HCT116 (cell line): ENCODE results near the gene DISP2. TPM values are rescaled to one million over a fixed set of nuclear protein-coding genes. Genes with fewer than 3 reads are reported as not detected.

Experiments
- ATAC-seq: fragments of 200-7000 bp; cut with Tn5 transposase; 2 replicates; pipeline ENCODE4 v1.9.1; 2020; ENCODE audit warnings: mild to moderate bottlenecking, moderate library complexity
- BruUV-seq: library from RNA; stranded (reverse); fragments of 400-500 nt; replicated peaks from 2 replicates; lab custom pipeline; 2021; lab: Mats Ljungman, UMichigan
- CTCF ChIA-PET: fragments of 300-600 bp; sonication (Branson Sonifier 250); formaldehyde crosslinking; loops from one replicate; lab custom pipeline; 2021; ENCODE audit warnings: antibody characterized with exemption; lab: Charles Lee
- POLR2A ChIA-PET: fragments of 300-600, 350-600 bp; sonication (Branson Sonifier 250); formaldehyde crosslinking; loops from one replicate; lab custom pipeline; 2021; ENCODE audit warnings: antibody characterized with exemption; lab: Charles Lee
- RAD21 ChIA-PET, 2 experiments: fragments of 300-600 bp; sonication (Branson Sonifier 250); formaldehyde crosslinking; loops; one replicate each; lab custom pipeline; 2023; ENCODE audit warnings: low total read pairs in 2 of 2; ENCODE audit not compliant: uncharacterized antibody in 2 of 2, unreplicated experiment in 2 of 2, low non-redundant PET in 1 of 2; lab: Charles Lee
- DNase-seq: peaks from one replicate; pipeline ENCODE4 v3.0.0-alpha.2; 2010; ENCODE audit warnings: low read depth, low spot score
- H2AFZ ChIP-seq: fragments of 200-600 bp; shearing (Covaris generic), sonication (generic); 2 replicates; pipeline ENCODE4 v1.6.1; 2017; ENCODE audit warnings: low read depth, mixed run types, mixed read lengths, antibody characterized with exemption, low read length; ENCODE audit not compliant: poor library complexity, severe bottlenecking
- H3K27ac ChIP-seq: 2 replicates; pipeline ENCODE4 v1.5.1; 2012; ENCODE audit warnings: low read depth, low read length
- H3K27me3 ChIP-seq: fragments of 200-600 bp; sonication (generic); 2 replicates; pipeline ENCODE4 v1.6.1; 2016; ENCODE audit warnings: mixed run types, low read length, mixed read lengths; ENCODE audit not compliant: insufficient read depth
- H3K36me3 ChIP-seq, 2 experiments: fragments of 200-500 bp in 1 of 2; fragments of 200-600 bp in 1 of 2; sonication (Bioruptor generic) in 1 of 2; sonication (generic) in 1 of 2; 2 replicates each; pipeline versions ENCODE4 v1.5.1 to v1.6.1; 2014 to 2016; ENCODE audit warnings: low read length in 2 of 2, inconsistent platforms in 1 of 2, mixed read lengths in 1 of 2, mixed run types in 1 of 2; ENCODE audit not compliant: insufficient read depth in 2 of 2, control insufficient read depth in 1 of 2
- H3K4me1 ChIP-seq, 2 experiments: fragments of 200-600 bp in 1 of 2; sonication (generic) in 1 of 2; 2 replicates each; pipeline versions ENCODE4 v1.5.1 to v1.6.1; 2012 to 2017; ENCODE audit warnings: low read length in 2 of 2, inconsistent platforms in 1 of 2, mild to moderate bottlenecking in 1 of 2, mixed read lengths in 1 of 2, mixed run types in 1 of 2, moderate library complexity in 1 of 2; ENCODE audit not compliant: insufficient read depth in 2 of 2, control insufficient read depth in 1 of 2
- H3K4me2 ChIP-seq: fragments of 200-600 bp; sonication (generic); 2 replicates; pipeline ENCODE4 v1.6.1; 2017; ENCODE audit warnings: mixed run types, low read length, mixed read lengths
- H3K4me3 ChIP-seq, 2 experiments: fragments of 200-600 bp in 1 of 2; sonication (generic) in 1 of 2; replicated peaks in 1 of 2; 2 replicates each; pipeline ENCODE4 v1.5.1; 2011 to 2016; ENCODE audit warnings: low read length in 2 of 2, control low read depth in 1 of 2, low read depth in 1 of 2, mild to moderate bottlenecking in 1 of 2, mixed read lengths in 1 of 2, mixed run types in 1 of 2
- H3K79me2 ChIP-seq: fragments of 200-600 bp; sonication (generic); 2 replicates; pipeline ENCODE4 v1.6.1; 2017; ENCODE audit warnings: mild to moderate bottlenecking, mixed run types, low read length, moderate library complexity, mixed read lengths; ENCODE audit not compliant: insufficient read depth
- H3K9ac ChIP-seq: fragments of 200-600 bp; sonication (generic); 2 replicates; pipeline ENCODE4 v1.6.1; 2016; ENCODE audit warnings: low read length, mixed read lengths
- H3K9me2 ChIP-seq: fragments of 200-600 bp; sonication (generic), shearing (Covaris generic); 2 replicates; pipeline ENCODE4 v1.6.1; 2017; ENCODE audit warnings: mixed run types, mild to moderate bottlenecking, moderate library complexity; ENCODE audit not compliant: insufficient read depth
- H3K9me3 ChIP-seq, 2 experiments: fragments of 200-500 bp in 1 of 2; fragments of 200-600 bp in 1 of 2; sonication (Bioruptor generic) in 1 of 2; sonication (generic) in 1 of 2; 2 replicates each; pipeline ENCODE4 v1.6.1; 2014 to 2017; ENCODE audit warnings: low read length in 2 of 2, mixed read lengths in 2 of 2, inconsistent platforms in 1 of 2, low read depth in 1 of 2, mild to moderate bottlenecking in 1 of 2, mixed run types in 1 of 2, moderate library complexity in 1 of 2; ENCODE audit not compliant: control insufficient read depth in 1 of 2, insufficient read depth in 1 of 2
- H4K20me1 ChIP-seq: fragments of 200-600 bp; sonication (generic), shearing (Covaris generic); 2 replicates; pipeline ENCODE4 v1.6.1; 2017; ENCODE audit warnings: mixed run types, mild to moderate bottlenecking, moderate library complexity; ENCODE audit not compliant: insufficient read depth
- CBX3 ChIP-seq: IDR thresholded peaks from 2 replicates; pipeline ENCODE4 v1.6.1; 2012; ENCODE audit warnings: low read depth
- ELF1 ChIP-seq: IDR thresholded peaks from 2 replicates; pipeline ENCODE4 v1.6.1; 2012; ENCODE audit warnings: low read depth, borderline replicate concordance
- FOSL1 ChIP-seq: IDR thresholded peaks from 2 replicates; pipeline ENCODE4 v1.6.1; 2012; ENCODE audit warnings: low read depth
- JUND ChIP-seq: IDR thresholded peaks from 2 replicates; pipeline ENCODE4 v1.6.1; 2012
- MAX ChIP-seq: IDR thresholded peaks from 2 replicates; pipeline ENCODE4 v1.6.1; 2012
- POLR2A ChIP-seq: IDR thresholded peaks from 2 replicates; pipeline ENCODE4 v1.7.0; 2011; ENCODE audit warnings: borderline replicate concordance; ENCODE audit not compliant: insufficient read depth, insufficient read length; ENCODE audit errors: extremely low read depth
- RAD21 ChIP-seq: IDR thresholded peaks from 2 replicates; pipeline ENCODE4 v1.6.1; 2012; ENCODE audit warnings: low read depth, mild to moderate bottlenecking
- SIN3A ChIP-seq: IDR thresholded peaks from 2 replicates; pipeline ENCODE4 v1.6.1; 2012; ENCODE audit warnings: low read depth
- SRF ChIP-seq: IDR thresholded peaks from 2 replicates; pipeline ENCODE4 v1.6.1; 2012; ENCODE audit warnings: low read depth
- TCF7L2 ChIP-seq: IDR thresholded peaks from 2 replicates; pipeline ENCODE4 v1.7.0; 2011; ENCODE audit warnings: borderline replicate concordance, inconsistent platforms; ENCODE audit not compliant: insufficient read depth, insufficient read length; ENCODE audit errors: extremely low read depth
- ZFX ChIP-seq: fragments of 450-650 bp; IDR thresholded peaks from 2 replicates; pipeline ENCODE4 v1.6.1; 2017
- ZNF274 ChIP-seq: fragments of 200-500 bp; sonication (Bioruptor generic); IDR thresholded peaks from 2 replicates; pipeline ENCODE4 v1.6.1; 2014; ENCODE audit warnings: mild to moderate bottlenecking, low read depth, low read length, inconsistent platforms
- intact Hi-C: fragments of 100-400 bp; cut with micrococcal nuclease; formaldehyde crosslinking; loops from 2 replicates; pipeline ENCODE4 v1.10.0; 2022
- total RNA-seq: library from RNA; stranded (reverse); gene quantifications from one replicate; pipeline ENCODE4 v1.2.1, GENCODE V29; 2021; ENCODE audit not compliant: unreplicated experiment
- TF ChIP-seq, protein P1 (sequence below), 3 experiments: fragments of 200-600 bp in 1 of 3; sonication (generic) in 1 of 3; IDR thresholded peaks in 2 of 3; conservative IDR thresholded peaks in 1 of 3; 2 replicates each; pipeline ENCODE4 v1.5.1; 2012 to 2017; ENCODE audit warnings: low read depth in 2 of 3, low read length in 2 of 3, antibody characterized with exemption in 1 of 3, borderline replicate concordance in 1 of 3, control low read depth in 1 of 3, mild to moderate bottlenecking in 1 of 3, mixed read lengths in 1 of 3, mixed run types in 1 of 3, moderate library complexity in 1 of 3; ENCODE audit not compliant: insufficient read depth in 1 of 3
- TF ChIP-seq, protein P2 (sequence below): IDR thresholded peaks from 2 replicates; pipeline ENCODE4 v1.6.1; 2011; ENCODE audit warnings: mild to moderate bottlenecking, low read length, moderate library complexity; ENCODE audit not compliant: insufficient replicate concordance; ENCODE audit errors: extremely low read depth

The DISP2 gene
- total RNA-seq, 1 experiment from 2014 or later, result 3.3 TPM

- H3K36me3 ChIP-seq, result no peaks in the 10 kb centered on the region
- no peak for ATAC-seq
Observed at GRCh38 chr15:40325188-40325587, 32.8 kb upstream of the DISP2 start.

GRCh38 chr15:40325700-40326099, 32.3 kb upstream of the DISP2 start:
- RAD21 ChIA-PET, result no interaction called here
- TF ChIP-seq FOSL1 (no peak), TCF7L2 (no peak), POLR2A (no peak), ZNF274 (no peak), RAD21 (no peak), MAX (no peak), JUND (no peak)
- TF ChIP-seq, protein P1, sequence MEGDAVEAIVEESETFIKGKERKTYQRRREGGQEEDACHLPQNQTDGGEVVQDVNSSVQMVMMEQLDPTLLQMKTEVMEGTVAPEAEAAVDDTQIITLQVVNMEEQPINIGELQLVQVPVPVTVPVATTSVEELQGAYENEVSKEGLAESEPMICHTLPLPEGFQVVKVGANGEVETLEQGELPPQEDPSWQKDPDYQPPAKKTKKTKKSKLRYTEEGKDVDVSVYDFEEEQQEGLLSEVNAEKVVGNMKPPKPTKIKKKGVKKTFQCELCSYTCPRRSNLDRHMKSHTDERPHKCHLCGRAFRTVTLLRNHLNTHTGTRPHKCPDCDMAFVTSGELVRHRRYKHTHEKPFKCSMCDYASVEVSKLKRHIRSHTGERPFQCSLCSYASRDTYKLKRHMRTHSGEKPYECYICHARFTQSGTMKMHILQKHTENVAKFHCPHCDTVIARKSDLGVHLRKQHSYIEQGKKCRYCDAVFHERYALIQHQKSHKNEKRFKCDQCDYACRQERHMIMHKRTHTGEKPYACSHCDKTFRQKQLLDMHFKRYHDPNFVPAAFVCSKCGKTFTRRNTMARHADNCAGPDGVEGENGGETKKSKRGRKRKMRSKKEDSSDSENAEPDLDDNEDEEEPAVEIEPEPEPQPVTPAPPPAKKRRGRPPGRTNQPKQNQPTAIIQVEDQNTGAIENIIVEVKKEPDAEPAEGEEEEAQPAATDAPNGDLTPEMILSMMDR (IDR thresholded peaks at IDR 0.05 in 2 of 3, conservative IDR thresholded peaks at IDR 0.05 in 1 of 3; ENCODE audit: borderline replicate concordance in 1 of 3, insufficient read depth in 1 of 3, low read depth in 2 of 3, low read length in 2 of 3), result no peak
- TF ChIP-seq, protein P2, sequence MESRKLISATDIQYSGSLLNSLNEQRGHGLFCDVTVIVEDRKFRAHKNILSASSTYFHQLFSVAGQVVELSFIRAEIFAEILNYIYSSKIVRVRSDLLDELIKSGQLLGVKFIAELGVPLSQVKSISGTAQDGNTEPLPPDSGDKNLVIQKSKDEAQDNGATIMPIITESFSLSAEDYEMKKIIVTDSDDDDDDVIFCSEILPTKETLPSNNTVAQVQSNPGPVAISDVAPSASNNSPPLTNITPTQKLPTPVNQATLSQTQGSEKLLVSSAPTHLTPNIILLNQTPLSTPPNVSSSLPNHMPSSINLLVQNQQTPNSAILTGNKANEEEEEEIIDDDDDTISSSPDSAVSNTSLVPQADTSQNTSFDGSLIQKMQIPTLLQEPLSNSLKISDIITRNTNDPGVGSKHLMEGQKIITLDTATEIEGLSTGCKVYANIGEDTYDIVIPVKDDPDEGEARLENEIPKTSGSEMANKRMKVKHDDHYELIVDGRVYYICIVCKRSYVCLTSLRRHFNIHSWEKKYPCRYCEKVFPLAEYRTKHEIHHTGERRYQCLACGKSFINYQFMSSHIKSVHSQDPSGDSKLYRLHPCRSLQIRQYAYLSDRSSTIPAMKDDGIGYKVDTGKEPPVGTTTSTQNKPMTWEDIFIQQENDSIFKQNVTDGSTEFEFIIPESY, result no peak

More at GRCh38 chr15:40325188-40325587, 32.8 kb upstream of the DISP2 start:
- H3K27ac ChIP-seq, result no peak overlapping the region
- TF ChIP-seq SRF (no peak), CBX3 (no peak), ZFX (no peak), SIN3A (no peak), ELF1 (no peak), RAD21 (no peak)
- TF ChIP-seq, protein P2, result no peak
- no peak overlapping the region for H3K4me2 ChIP-seq
- peaks cover 4 to 18% of the 10 kb centered on the region in 2 experiments; a peak in 3 of 4 replicates for H3K4me1 ChIP-seq
- intact Hi-C loops, result no loop called here
- DNase-seq, result no peak
- H2AFZ ChIP-seq, result no peak overlapping the region
- H3K9me2 ChIP-seq, result no peaks in the 10 kb centered on the region
- no peaks in the 10 kb centered on the region for H3K79me2 ChIP-seq
- no peaks in the 10 kb centered on the region for H4K20me1 ChIP-seq
- no peaks in the 10 kb centered on the region for H3K9me3 ChIP-seq
- POLR2A ChIA-PET, result interaction anchor here (2.3 kb wide), 1 partner anchor 13 kb away, joined by 6 read pairs; no protein-coding TSS in a partner anchor
- H3K9ac ChIP-seq, result no peak overlapping the region
- BruUV-seq, result TSS peak; percentile 54
- CTCF ChIA-PET, result interaction anchor here (5.9 kb wide), 1 partner anchor 14 kb away, joined by 55 read pairs; the partner anchor contains the start of gene CCDC9B
- RAD21 ChIA-PET, result no interaction called here
- no peak overlapping the region for H3K4me3 ChIP-seq
- H3K27me3 ChIP-seq, result no peaks in the 10 kb centered on the region

More at GRCh38 chr15:40325700-40326099, 32.3 kb upstream of the DISP2 start:
- H3K27me3 ChIP-seq, result no peaks in the 10 kb centered on the region
- no peak overlapping the region for H3K4me2 ChIP-seq
- no peak overlapping the region for H3K27ac ChIP-seq
- H3K4me1 ChIP-seq, result peaks cover 4 to 18% of the 10 kb centered on the region in 2 experiments; a peak in 3 of 4 replicates
- ChIA-PET CTCF (interaction anchor here (1.3 to 5.9 kb wide), 2 partner anchors 13 to 17 kb away, joined by 3 to 55 read pairs; partner anchors contain the start of gene CCDC9B), POLR2A (interaction anchor here (2.3 kb wide), 1 partner anchor 13 kb away, joined by 6 read pairs; no protein-coding TSS in a partner anchor)
- no peaks in the 10 kb centered on the region for H3K9me2 ChIP-seq
- DNase-seq (no peak), ATAC-seq (no peak)
- no peak overlapping the region for H3K9ac ChIP-seq
- no peaks in the 10 kb centered on the region for H3K9me3 ChIP-seq
- intact Hi-C loops, result no loop called here
- no peak overlapping the region for H3K4me3 ChIP-seq
- H4K20me1 ChIP-seq, result no peaks in the 10 kb centered on the region
- no peak overlapping the region for H2AFZ ChIP-seq
- no peaks in the 10 kb centered on the region for H3K36me3 ChIP-seq
- no peaks in the 10 kb centered on the region for H3K79me2 ChIP-seq
- BruUV-seq, result no TSS peak
